Endometrial microvascular endothelial cells (primary cell): ENCODE data around the gene DNPH1. TPM values are rescaled to one million over a fixed set of nuclear protein-coding genes. Genes with fewer than 3 reads are reported as not detected.

ENCODE experiments used
- in situ Hi-C: cut with HindIII; loops from 2 replicates; pipeline ENCODE4 v1.10.0; 2017; ENCODE audit warnings: low sequenced_read_pairs, low pct_unique_long_range_greater_than_20kb; ENCODE audit errors: inconsistent ontology term
- total RNA-seq: library from RNA; depleted of rRNA; stranded (reverse); fragments of >200 nt; gene quantifications from one replicate; pipeline ENCODE4 v1.2.3, GENCODE V29; 2015; ENCODE audit errors: inconsistent ontology term

DNPH1 gene
- total RNA-seq, 1 donor from 2014 or later = 121 TPM

DNA sequence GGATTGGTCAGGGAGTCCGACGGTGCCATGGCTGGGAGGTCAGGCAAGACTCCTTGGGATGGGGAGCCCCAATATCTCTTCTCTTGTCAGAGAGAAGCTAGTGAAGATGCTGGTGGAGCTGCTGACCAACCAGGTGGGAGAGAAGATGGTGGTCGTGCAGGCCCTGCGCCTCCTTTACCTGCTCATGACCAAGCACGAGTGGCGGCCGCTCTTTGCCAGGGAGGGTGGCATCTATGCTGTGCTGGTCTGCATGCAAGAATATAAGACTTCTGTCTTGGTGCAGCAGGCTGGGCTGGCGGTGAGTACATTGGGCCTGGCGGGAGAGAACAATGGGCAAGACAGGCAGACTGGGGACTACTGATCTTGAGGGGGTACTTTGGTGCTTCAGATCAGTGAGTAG is 36.4 kb downstream of the DNPH1 start:
- in situ Hi-C loops = no loop called here

DNA sequence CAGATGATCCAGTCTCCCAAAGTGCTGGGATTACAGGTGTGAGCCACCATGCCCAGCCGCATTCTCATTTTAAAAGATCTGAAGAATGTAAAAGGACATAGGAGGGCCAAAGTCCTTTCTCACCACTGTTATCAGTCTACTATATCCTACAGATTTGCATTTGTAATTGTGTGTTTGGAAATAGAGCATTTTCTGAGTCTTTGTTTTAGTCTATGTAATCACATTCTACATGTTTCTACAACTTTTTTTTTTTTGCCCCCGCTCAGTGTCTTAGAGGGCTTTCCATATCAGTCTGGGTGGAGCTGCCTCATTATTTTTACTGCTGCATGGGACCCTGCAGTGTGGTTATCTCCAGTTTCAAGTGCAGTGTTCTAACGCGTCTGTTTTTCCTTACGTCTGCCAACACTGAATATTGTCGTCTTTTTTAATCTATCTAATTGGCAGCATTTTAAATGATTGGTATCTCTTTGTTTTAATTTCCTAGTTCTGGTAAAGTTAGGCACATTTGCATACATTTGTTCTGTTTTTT is 39.4 kb downstream of the DNPH1 start:
- in situ Hi-C loops = no loop called here

DNA sequence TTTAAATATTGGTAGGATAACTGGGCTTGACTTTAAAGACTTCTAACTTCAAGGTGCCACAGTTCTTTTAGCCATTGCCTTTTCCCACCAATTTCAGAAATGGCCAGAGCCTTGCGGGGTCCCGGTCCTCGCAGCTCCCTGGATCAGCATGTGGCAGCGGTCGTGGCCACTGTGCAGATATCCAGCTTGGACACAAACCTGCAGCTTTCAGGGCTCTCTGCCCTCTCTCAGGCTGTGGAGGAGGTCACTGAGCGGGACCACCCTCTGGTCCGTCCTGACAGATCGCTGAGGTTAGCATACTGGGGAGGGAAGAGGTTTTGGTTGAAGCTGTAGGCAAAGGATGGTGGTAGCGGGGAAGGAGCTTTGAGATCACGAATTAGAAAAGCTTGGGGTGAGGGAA is 40.9 kb downstream of the DNPH1 start:
- in situ Hi-C loops = no loop called here

DNA sequence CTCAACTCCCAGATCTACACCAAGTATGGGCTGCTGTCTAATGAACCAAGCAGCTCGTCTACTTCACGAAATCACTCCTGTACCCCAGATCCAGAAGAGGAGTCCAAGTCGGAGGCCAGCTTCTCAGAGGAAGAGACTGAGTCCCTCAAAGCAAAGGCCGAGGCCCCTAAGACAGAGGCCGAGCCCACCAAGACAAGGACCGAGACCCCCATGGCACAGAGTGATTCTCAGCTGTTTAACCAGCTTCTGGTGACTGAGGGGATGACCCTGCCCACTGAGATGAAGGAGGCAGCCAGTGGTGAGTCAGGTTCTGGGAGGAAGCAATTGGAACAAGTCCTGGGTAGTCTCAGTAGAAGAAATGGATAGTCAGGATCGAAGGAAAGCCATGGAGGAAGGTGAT is 41.5 kb downstream of the DNPH1 start:
- in situ Hi-C loops = no loop called here

DNA sequence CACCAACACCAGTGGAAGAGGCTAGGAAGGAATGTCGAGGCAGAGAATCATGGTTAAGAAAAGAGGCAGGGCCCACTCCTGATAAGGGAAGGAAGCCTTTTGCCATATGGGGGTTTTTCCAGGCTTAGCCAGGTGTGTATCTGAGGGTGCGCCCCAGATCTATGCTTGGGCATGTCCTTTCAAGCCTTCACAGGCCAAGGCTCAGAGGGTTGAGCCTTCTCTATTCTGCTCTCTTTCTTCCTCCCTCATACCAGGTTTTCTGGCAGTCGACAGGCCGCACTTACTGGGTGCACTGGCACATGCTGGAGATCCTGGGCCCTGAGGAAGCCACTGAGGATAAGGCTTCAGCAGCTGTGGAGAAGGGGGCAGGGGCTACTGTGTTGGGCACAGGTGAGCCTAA is 42.6 kb downstream of the DNPH1 start:
- in situ Hi-C loops = no loop called here

DNA sequence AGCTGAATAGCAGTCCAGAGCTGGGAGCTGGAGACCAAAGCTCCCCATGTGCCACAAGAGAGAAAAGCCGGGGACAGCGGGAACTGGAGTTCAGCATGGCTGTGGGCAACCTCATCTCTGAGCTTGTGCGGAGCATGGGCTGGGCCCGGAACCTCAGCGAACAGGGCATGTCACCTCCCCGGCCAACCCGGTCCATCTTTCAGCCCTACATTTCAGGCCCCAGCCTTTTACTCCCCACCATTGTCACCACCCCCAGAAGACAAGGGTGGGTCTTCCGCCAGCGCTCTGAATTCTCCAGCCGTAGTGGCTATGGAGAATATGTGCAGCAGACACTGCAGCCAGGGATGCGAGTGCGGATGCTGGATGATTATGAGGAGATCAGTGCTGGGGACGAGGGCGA is 43.3 kb downstream of the DNPH1 start:
- in situ Hi-C loops = no loop called here

DNA sequence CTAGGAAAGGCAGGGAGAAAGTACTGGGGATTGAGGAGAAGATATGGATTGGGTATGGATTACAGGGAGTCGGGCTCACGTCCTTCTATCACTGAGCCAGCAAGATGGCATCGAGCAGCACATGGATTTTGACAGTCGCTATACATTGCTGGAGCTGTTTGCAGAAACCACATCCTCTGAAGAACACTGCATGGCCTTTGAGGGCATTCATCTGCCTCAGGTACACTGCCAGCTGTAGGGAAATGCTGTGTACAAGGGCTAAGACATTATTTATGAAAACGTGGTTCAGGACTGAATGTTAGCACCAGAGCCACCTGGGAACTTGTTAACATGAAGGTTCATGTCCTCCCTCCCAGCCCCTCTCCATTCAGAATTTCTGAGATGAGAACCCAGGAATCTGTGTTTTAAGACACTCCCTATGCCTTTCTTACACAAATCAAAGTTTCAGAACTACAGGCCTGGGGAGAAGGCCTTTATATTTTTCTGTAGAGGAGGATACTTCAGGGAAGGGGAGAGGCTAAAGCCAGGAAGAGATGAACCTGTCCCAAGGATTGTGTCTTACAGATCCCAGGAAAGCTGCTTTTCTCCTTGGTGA is 43.8 kb downstream of the DNPH1 start:
- in situ Hi-C loops = no loop called here

DNA sequence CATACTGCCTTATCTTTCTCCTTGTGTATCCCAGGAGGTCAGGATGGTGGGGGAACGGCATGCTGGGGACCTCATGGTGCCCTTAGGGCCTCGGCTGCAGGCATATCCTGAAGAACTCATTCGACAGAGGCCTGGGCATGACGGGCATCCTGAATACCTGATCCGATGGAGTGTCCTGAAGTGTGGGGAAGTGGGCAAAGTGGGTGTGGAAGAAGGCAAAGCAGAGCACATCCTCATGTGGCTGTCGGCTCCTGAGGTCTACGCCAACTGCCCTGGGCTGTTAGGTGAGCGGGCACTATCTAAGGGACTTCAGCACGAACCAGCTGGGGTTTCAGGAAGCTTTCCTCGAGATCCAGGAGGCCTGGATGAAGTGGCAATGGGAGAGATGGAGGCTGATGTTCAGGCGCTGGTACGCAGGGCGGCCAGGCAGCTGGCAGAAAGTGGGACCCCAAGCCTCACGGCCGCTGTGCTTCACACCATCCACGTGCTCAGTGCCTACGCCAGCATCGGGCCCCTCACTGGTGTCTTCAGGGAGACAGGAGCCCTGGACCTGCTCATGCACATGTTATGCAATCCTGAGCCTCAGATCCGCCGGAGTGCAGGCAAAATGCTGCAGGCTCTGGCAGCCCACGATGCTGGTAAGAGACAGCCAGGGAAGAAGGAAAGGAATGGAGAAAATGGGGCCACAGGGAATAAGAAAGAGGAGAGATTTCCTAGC is 44.9 kb downstream of the DNPH1 start:
- in situ Hi-C loops = no loop called here

DNA sequence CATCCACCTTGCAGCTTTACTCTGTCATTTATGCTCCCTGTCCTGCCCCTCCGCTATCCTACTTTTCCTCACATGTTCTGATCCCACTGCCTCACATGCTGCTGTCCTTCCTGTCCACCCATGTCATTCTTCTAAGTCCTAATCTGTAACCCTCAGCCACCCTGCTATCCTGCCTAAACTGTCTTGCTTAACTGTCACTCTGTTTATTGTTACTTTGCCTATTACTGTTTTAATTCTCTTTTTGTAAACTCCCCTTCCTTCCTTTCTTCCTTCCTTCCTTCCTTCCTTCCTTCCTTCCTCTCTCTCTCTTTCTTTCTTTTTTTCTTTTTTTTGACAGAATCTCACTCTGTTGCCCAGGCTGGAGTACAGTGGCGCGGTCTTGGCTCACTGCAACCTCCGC is 45.8 kb downstream of the DNPH1 start:
- in situ Hi-C loops = no loop called here

DNA sequence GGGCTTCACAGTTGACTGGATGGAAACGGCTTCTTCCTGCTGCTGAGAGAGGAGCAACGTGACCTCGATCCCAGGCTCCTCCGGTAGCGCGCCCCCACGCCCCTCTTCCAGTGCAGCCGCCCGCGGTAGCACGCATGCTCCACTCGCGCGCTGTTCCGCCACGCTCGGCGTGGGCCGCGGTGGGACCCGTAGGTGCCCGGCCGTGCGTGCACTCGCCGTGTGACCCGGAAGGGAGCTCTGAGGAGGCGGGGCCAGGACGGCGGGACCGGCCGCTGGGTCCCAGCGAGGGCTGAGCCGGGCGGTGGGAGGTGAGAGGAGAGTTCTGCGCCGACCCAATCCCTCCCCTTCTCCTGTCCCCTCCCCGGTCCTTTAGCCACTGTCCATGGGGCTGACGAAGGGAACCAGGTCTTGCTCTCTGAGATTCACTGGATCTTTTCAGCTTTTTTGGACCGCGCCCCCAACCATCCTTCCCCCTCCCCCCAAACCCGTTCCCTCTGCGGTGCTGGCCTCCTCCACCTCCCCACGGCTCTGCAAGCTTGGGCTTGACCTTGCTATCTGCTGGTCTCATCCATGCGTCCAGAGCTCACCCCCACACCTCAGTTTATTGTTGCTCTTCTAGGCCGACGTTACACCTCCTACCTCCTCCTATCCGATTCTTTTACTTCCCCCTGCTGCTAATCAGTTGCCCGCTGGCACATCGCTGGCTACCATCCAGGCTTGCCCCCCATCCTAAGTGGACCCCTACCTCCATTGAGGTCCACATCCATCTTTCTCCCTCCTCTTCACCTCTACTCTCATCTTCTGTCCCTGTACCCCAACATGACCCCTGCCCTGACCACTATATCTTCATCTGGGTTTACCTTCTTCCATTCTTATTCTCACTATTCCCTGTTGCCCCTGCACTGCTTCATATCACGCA is 47.1 kb downstream of the DNPH1 start, which contains the start of gene CUL9:
CUL9 (plus strand) TSS at position 255 of the 919 bp plus-strand sequence. CDS start 2,115 bp downstream, outside the sequence.
- in situ Hi-C loops = no loop called here

DNA sequence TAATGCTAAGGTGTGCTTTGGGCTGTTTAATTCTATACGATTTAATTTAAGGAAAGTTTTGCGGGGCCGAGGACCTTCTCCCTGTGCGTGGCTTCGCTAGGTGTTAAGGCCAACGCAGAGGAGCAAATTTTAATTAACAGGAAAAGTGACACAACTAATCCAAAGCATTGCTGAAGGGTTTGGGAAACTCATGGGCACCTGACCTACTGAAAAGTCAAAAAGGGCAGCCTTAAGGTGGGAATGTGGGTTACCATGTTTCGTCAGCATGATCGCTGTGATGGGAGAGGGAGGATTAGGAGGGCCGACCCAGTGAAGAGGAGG is 47.7 kb downstream of the DNPH1 start:
- in situ Hi-C loops = no loop called here

DNA sequence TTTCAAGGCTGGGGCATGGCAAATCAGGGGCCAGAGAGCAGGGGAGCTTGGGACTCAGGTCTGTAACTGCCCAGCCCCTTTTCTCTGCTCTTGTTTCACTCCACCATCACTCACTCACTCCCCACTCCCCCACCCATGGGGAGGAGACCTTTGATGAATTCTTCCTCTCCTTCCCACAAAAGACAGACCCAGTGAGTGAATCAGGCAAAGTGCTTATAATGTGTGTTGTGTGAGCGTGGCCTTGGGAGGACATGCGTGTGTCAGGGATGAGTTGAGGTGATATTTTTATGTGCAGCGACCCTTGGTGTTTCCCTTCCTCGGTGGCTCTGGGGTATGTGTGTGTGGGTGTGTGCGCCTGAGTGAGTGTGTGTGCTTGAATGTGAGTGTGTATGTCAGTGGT is 48.3 kb downstream of the DNPH1 start:
- in situ Hi-C loops = no loop called here

DNA sequence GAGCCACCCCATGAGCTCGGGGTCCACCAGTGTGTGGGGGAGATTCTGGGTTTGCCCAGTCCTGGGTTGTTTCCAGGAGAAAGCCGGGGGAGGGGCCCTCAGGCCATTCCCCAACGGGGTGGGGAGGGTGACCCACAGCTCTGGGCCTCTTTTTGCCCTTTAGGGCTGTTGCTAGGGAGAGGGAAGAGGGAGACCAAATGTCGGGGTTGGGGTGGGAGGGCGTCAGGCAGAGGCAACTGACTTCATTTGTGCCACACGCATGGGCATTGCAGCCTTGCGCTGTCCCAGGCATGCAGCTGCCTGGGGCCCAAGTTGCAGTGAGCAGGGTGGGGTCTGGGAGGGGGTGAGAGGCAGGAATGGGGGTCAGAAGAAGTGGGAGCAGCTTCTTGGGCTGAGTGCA is 49.2 kb downstream of the DNPH1 start:
- in situ Hi-C loops = no loop called here

DNA sequence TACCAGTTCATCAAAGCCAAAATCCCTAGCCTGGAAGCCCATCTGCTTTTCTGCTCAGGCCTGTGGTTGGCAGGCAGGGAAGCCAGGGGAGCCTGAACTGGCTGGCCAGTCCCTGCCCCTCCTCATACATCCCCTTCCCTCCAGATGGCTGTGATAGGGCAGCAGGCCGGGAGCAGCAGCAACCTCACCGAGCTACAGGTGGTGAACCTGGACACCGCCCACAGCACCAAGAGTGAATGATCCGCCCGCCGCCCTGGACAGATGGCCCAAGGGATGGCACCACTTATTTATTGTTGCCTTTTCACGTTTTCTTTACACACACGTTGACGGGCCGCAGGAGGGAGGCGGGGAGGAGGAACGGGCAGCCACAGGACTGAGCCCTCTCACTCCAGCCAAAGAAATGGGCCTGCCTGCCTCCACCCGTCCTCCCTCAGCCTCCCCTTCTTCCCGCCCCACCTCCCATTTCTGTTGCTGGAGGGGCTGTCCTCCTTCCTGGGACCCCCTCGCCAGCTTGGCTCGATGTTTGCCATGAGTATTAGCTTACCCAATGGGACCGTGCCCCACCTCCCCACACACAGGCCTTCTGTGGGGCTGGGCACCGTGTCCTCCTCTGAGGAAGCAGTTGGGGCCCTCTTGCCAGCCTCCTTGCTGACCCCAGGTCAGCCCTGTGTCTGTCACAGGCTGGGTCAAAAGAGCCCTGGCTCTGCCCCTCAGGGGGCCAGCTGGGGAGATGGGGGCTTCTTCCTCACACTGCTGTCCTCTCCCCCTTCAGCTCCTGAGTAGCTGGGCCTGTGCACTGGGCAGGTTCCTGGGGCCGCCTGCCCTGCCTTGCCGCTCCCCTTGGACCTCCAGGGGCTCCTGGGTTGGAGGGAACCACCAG is 50.1 kb downstream of the DNPH1 start:
- in situ Hi-C loops = no loop called here

DNA sequence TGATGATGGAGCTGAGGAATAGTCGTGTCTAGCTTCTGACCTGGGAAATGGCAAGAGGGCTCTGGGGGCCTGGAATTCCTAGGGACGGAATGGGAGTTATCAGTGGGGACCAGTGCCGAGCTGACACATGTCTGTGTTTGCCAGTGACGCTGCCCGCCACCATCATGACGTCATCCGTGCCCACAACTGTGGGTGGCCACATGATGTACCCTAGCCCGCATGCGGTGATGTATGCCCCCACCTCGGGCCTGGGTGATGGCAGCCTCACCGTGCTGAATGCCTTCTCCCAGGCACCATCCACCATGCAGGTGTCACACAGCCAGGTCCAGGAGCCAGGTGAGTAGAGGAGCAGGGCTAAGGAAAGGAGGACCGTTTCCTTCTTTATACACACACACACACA is 51.1 kb downstream of the DNPH1 start:
- in situ Hi-C loops = no loop called here

DNA sequence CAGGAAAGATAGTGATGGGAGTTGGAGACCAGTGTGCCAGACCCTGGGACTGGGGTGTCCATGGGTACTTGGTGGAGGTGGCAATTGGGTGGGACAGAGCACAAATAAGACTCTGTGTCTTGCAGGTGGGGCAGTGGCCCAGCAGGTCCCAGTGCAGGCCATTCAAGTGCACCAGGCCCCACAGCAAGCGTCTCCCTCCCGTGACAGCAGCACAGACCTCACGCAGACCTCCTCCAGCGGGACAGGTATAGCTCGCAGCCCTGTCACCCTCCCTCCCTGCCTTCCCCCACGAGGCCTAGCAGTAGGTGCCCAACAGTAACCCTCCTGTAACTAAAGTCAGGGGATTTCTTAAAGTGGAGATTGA is 52.9 kb downstream of the DNPH1 start:
- in situ Hi-C loops = no loop called here

DNA sequence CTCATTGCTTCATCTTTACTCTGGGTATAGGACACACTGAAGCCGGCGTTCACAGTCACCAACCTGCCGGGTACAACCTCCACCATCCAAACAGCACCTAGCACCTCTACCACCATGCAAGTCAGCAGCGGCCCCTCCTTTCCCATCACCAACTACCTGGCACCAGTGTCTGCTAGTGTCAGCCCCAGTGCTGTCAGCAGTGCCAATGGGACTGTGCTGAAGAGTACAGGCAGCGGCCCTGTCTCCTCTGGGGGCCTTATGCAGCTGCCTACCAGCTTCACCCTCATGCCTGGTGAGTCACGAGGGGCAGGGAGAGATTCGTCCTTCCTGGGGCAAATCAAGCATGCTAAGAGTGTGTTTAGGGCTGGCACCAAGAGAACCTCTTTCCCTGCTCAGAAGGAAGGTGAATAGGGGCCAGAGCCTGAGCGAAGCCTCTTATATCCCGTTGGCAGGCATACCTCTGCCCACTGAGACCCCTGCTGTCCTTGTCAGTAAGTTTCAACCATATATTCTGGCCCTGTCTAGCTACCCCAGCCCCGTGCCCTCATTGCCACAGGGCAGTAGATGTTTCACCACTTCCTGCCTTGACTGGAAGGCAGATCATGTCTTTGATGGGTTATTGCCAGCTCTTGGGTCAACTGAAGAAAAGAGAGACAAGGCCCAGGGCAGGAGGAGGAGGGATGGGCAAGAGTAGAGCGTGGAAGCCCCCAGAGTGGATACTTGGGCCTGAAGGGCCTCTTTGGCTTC is 53.4 kb downstream of the DNPH1 start:
- in situ Hi-C loops = no loop called here
